ENCODE measurements around the gene CYFIP1. TPM values are rescaled to one million over a fixed set of nuclear protein-coding genes. Genes with fewer than 3 reads are reported as not detected.

CYFIP1 gene
- polyA plus RNA-seq, 1 donor, result 65.6 TPM

DNA sequence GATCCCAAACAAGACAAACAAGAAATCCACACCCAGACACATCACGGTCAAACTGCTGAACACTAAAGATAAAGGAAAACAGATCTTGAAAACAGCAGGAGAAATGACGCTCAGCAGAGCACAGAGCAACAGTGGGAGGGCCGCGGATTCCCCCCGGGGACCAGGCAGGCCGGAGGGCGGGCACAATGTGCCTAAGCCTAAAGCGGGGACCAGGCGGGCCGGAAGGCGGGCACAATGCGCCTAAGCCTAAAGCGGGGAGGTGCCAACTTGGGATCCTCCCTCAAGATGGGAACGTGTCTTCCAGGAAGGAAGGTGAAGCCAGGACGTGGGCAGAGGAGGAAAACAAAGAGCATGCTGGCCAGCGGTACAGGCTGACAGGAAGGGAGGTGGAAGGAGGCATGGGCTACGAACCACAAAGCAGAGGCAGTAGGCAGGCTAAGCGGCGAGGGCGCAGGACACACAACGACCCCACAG is 31.1 kb downstream of the CYFIP1 start:
- DNase-seq, result peak; percentile 23

GRCh38 chr15:22948056-22948455 is 32.1 kb downstream of the CYFIP1 start:
- DNase-seq, result no peak

DNA sequence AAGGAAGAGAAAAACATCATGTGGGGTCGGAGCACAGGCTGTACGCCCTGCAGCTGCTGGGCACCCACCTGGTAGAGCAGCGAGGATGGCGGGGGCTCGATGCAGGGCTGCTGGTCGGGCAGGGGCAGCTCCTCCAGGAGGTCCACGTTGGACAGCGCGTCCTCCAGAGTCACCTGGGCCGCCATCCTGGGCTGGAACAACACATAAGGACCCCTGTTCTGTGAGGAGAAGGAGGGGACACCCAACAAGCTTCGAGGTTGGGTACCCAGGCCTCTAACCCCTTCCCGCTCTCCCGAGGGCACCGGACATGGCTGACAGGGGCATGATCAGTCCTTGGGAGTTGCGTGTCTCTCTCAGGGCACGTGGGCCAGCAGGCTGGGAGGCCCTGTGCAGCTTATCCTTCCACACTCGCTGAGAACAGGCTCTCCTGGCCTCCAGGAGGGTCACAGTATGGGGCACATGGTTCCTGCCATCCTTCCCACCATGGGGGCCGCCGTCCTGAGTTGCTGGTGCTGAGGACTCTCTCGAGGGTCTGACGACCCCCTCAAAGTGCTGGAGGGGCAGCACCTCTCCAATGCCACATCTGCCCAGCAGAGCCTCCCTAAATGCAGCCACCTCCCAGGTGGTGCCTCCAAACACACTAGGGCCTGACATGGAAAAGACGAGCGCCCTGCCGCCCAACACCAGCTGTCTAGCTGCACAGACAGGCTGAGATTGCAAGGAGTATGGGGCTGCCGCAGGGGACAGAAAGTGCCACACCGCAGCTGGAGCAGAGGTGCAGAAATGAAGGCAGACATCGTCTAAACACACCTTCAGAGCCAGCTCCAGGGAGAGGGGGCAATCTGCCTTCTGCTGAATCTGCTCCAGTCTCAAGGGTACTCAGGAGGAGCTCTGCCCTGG is 32.8 kb downstream of the CYFIP1 start:
- DNase-seq, result no peak

- no peak for DNase-seq
These were observed 35.1 kb downstream of the CYFIP1 start for GRCh38 chr15:22945071-22945470.

DNA sequence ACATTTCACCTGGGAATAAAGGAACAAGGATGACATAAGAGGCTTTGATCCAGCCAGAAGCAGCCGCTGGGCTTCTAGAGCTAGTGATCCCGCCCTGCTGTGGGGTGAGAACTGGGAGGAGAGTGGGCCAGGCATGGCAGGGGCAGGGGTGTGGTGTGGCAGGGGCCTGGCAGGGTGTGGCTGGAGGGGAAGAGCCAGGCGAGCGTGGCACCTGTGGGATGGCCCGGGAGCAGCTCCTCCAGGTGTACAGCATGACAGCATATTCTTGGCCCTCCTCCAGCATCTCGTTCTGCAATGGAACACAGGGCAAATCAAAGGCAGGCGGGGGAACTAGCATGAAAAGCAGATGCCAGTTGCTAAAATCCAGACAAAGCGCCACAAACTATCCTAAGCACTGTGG is 35.5 kb downstream of the CYFIP1 start:
- no peak for DNase-seq

DNA sequence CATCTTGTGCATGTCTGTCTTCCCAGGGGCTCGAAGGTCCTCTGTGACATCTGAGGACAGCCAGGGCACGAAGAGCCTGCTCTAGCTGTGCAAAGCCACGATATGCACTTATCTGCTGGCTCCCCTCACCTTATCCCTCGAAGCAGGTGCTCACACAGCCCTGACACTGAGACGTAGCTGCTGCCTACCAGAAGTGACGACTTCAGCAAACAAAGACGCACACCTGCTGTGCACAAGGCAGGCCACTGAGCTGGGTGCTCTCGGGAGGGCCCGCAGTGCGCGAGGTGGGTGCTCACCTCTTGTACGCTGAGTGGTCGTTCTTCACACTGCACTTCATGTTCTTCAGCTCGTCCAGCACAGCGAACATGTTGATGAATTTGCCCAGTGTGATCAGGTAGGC is 37.3 kb downstream of the CYFIP1 start:
- DNase-seq, result no peak

DNA sequence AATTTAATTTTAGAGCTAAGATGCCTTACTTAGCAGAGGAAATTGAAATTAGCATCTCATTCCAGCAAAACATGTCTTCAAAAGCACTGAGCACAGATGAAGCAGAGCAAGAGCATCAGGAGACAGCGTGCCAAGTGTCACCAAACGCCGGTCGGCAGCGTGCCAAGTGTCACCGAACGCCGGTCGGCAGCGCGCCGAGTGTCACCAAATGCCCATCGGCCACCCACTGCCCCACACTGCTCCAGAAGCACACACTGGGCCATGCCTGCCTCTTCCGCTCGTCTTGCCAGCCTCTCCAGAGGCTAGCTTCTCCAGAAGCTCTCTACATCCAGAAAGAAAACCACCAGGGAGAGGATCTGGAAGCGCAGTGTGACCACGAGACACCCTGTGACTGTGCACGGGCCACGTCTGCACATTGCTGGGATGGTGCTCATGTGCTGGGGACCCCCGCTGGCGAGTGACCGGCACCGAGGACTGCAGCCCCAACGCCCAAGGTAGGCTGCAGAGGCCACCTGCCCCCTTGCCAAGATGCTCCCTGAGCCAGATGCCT is 37.8 kb downstream of the CYFIP1 start:
- DNase-seq, result no peak

DNA sequence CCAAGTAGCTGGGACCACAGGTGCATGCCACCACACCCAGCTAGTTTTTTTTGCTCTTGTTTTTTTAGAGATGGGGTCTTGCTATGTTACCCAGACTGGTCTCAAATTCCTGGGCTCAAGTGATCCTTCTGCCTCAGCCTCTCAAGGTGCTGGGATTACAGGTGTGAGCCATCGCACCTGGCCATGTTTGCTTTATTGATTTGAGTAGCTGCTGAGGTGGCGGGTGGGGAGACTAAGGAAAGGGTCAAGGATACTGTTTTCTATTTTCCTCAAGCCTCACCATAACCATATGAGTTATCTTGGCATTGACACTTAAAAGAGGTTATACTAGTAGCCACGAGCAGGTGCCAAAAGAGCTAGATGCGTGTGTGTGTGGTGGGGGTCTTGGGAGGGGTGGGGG is 39.0 kb downstream of the CYFIP1 start:
- no peak for DNase-seq

GRCh38 chr15:22939652-22940061 is 40.5 kb downstream of the CYFIP1 start:
- no peak for DNase-seq

DNA sequence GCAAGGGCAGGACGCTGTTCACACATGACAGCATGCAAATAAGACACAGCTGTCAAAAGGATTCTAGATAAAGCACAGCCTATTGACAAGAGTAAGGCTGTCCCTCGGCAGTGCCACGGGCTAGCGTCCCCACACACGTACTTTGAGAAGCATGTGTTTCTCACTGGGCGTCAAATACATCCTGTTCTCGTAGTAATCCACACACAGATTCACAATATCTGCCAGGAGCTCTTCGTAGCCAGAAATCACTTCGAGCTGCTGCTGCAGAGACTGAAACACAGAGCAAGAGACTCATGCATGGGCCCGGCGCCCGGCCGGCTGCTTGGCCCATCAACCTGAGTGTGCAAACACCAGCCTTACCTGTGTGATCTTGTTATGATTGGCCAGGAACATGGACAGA is 41.1 kb downstream of the CYFIP1 start:
- DNase-seq, result no peak

DNA sequence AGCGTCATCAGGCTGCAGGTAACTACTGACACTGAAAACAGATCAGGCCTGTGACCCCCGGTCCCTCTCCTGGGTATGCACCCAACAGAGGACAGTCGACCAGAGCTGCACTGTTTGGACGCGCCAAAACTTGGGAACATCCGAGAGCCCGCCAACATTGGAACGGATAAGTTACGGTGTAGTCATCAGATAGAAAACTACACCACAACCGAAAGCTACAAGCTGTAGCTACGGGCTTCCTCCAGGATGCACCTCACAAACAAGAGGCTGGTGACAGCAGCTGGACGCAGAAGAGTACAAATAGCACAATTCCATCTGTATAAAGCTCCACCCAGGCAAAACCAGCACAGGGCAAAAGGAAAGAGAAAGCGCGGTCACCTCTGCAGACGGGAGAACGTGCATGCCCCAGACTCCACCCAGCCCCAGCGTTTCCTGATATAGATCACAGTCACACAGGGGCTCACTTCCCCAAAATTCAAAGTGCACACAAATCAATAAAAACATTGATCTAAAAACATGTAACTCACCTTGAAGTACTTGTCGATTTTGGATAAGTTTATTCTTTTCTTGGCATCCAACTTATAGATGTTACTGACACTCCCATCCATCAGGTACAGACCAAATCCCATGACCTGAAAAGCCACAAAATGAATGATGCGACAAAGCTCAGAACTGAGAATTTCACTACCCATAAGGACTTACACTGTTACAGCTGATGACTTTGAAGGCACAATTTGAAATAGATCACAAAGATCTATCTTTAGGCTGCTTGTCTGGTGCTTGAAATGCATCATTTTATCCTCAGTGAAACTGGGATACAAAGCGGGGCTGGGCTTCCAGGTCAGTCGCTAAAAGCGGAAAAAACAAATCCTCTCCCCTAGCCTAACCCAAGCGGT is 43.3 kb downstream of the CYFIP1 start:
- no peak for DNase-seq

DNA sequence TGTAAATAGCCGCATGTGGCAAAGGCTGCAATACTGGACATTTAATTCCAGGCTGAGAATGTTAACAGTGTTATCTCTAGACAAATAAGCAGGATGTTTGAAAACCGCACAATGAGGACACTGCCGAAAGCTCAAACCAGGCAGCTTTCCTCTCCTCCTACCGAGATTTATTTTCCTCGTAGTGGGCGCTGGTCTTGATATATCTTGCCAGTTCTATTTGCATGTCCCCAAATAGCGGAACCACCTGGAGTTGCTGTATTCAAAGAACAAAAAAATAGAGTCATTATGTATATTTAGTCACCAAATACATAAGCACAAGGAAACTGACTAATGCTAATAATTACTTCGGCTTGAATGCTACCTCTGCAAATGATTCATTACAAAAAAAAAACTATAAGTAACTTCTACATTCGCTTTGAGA is 46.5 kb downstream of the CYFIP1 start:
- no peak for DNase-seq

DNA sequence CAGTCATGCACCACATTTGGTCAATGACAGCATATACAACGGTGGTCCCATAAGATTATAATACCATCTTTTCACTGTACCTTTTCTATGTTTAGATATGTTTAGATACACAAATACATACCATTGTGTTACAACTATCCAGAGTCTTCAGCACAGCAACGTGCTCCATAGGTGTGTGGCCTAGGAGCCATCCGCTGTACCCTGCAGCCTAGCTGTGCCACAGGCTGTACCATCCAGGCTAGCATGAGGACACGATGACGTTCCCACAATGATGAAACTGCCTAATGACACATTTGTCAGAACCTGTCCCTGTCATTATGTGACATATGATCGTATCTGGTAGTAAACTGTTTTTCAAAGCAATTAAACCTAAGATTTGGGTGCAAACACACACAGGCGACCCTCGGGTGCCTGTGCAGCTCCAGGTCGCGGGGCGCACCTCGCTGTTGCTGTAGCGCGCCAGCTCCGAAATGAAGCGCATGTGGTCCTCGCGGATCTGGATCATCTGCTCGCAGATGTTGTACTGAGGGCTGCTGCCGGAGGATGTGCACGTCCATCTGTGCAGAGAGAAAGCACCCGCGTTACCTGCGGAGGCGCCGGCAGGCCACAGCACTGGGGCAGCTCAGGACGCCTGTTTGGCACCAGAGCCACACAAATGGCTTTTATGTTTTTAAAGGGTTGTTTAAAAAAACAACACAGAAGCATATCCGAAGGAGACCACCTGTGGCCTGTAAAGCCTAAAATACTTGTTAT is 48.2 kb downstream of the CYFIP1 start:
- DNase-seq, result no peak

DNA sequence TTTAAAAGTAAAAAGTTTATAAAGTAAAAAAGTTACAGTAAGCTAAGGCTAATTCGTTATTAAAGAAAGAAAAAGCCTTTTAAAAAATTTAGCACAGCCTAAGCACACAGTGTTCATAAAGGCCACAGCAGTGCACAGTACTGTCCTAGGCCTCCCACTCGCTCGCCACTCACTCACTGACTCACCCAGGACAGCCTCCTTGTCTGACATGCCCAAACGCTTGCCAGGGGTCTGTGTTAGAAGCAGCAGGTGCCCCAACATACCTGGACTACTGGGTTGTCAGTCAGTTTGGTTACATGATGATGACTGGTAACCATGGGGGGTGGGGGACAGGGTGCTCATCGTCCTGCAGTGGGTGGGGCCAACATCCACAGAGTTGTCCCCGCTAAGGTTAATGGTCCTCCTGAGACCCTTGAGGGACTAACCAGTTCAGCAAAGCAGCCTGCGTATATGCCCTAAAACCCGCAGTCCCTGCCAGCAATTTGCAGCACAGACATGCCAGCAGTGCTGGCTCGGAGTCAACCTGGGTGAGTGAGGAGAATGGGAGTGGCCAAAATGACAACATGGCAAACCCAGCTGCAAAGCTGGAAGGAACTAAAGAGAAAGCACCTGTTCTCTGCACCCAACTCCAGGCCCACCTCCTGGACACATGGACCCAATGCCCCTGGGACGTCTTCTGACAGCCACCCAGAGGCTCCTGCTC is 49.2 kb downstream of the CYFIP1 start:
- DNase-seq, result peak; percentile 26

DNA sequence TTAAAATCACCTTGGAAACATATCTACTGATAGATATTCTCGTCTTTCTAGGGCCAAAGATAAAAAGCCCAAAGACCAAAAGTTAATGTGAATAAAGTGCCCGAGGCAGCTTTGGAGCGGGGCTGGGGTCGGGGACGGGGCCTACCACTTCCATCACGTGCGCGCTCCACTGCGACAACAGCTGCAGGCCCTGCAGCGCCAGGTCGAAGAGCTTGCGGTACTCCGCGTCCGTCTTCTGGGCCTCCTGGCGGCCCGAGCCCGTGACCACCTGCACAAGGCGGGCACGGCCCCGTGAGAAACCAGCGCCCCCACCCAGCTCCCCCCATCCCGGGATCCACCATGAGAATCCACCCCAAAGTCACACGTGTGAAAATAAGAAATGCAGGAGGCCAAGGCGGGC is 52.4 kb downstream of the CYFIP1 start:
- DNase-seq, result no peak

DNA sequence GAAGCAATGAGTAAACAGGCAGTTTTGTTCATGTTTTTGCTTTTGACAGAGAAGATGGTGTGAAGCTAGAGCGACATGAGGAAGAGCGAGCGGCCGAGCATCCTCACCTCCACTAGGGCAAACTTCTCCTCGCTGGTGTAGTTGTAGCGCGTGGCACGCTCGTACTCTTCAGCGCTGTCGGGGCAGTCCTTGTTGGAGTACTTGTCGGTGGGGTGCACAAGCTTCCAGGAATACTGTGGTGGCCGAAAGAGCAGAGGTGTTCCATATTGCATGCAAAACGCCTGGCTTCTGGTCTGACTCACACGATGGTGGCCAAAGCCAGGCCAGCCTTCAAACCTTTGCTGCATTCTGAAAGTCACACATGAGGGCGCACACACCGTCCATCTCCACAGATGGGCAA is 54.3 kb downstream of the CYFIP1 start:
- DNase-seq, result no peak

GRCh38 chr15:22922003-22922402 is 58.2 kb downstream of the CYFIP1 start:
- DNase-seq, result no peak

- DNase-seq, result no peak
These were observed 61.0 kb downstream of the CYFIP1 start for GRCh38 chr15:22919171-22919570.

DNA sequence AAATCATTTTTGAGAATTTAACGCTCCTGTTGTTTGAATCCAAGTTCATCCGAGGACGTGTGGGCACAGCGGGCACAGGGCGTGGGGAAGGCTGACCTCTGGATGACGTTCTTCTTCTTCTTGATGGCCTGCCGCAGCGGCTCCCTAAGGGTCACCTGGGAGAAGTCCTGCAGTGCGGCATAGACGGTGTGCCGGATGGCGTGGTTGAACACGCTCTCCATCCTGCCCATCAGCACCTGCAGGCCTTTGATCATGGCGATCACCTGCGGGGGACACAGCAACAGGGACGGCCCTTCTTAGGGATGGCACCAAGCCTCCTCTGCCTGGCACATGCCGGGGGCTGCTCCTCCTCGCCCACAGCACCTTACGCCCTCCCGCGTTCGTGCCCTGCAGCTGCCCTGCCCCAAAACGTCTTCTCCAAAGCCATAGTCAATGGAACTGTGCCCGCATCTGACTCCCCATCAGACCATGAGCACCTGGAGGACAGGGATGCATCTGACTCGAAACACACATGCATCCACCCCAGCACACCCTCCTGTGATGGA is 61.5 kb downstream of the CYFIP1 start:
- DNase-seq, result no peak

DNA sequence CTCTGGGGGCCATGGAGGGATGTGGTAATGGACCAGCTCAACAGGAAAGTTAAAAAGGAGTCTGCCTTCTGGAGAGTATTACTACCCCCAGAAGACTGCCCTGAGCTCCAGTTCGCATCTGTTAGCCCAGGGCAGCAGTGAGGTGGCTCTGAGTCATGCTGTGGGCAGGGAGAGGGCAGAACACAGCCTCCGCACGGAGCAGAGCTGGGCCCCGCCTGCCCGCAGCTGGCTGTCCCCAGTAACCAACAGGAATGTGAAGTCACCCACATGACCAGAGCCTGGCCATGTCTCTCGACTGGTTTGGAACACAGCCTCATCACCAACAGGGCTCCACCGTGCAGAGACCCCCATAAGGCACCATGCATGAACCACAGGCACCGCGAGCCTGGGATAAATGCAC is 62.1 kb downstream of the CYFIP1 start:
- no peak for DNase-seq

GRCh38 chr15:22917556-22917955 is 62.6 kb downstream of the CYFIP1 start:
- no peak for DNase-seq

Measured in hindlimb muscle (tissue), 1 donor.